ENCODE results near the gene GVQW3.

DNA sequence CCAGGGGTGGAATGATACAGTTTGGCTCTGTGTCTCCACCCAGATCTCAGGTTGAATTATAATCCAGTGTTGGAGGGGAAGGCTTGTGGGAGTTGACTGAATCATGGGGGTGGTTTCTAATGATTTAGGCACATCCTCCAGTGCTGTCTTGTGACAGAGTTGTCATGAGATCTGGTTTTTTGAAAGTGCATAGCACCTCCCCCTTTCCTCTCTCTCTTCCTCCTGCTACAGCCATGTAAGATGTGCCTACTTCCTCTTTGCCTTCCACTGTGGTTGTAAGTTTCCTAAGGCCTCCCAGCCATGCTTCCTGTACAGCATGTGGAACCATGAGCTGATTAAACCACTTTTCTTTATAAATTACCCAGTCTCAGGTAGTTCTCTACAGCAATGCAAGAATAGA is 45.3 kb upstream of the GVQW3 start:
- no peak for TF ChIP-seq POLR2A (IDR thresholded peaks at IDR 0.05)
- TF ChIP-seq, protein P1, sequence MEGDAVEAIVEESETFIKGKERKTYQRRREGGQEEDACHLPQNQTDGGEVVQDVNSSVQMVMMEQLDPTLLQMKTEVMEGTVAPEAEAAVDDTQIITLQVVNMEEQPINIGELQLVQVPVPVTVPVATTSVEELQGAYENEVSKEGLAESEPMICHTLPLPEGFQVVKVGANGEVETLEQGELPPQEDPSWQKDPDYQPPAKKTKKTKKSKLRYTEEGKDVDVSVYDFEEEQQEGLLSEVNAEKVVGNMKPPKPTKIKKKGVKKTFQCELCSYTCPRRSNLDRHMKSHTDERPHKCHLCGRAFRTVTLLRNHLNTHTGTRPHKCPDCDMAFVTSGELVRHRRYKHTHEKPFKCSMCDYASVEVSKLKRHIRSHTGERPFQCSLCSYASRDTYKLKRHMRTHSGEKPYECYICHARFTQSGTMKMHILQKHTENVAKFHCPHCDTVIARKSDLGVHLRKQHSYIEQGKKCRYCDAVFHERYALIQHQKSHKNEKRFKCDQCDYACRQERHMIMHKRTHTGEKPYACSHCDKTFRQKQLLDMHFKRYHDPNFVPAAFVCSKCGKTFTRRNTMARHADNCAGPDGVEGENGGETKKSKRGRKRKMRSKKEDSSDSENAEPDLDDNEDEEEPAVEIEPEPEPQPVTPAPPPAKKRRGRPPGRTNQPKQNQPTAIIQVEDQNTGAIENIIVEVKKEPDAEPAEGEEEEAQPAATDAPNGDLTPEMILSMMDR (IDR thresholded peaks at IDR 0.05), result no peak

All from lower leg skin (tissue), 3 donors.